ENCODE data around the gene RETREG3.

GRCh38 chr17:42655528-42655927 is 46.4 kb upstream of the RETREG3 start:
- no peak for TF ChIP-seq CTCF (IDR thresholded peaks at IDR 0.05)
- TF ChIP-seq POLR2A (IDR thresholded peaks at IDR 0.05) = no peak
